ENCODE results near the gene ZSWIM5.

Gene ZSWIM5

GRCh38 chr1:45044916-45045315, 161.5 kb downstream of the ZSWIM5 start:
- TF ChIP-seq REST (IDR thresholded peaks at IDR 0.05; ENCODE audit: insufficient replicate concordance, low read depth) (no peak), POLR2AphosphoS5 (IDR thresholded peaks at IDR 0.05; ENCODE audit: low read depth) (no peak), CTCF (IDR thresholded peaks at IDR 0.05; ENCODE audit: insufficient read depth, low read length) (no peak), SPI1 (IDR thresholded peaks at IDR 0.05; ENCODE audit: borderline replicate concordance, low read depth) (no peak), GABPA (IDR thresholded peaks at IDR 0.05; ENCODE audit: low read depth) (no peak)
- no peak overlapping the region for H3K4me3 ChIP-seq (replicated peaks; ENCODE audit: insufficient read depth, low read length)
- no peak for DNase-seq (ENCODE audit: low read depth in 1 of 2, low spot score in 1 of 2)
- no peak overlapping the region for H3K27ac ChIP-seq (replicated peaks)
- no peaks in the 10 kb centered on the region for H3K27me3 ChIP-seq (ENCODE audit: insufficient read depth, poor library complexity, severe bottlenecking)

GRCh38 chr1:45043094-45043493, 163.3 kb downstream of the ZSWIM5 start:
- Histone ChIP-seq H3K4me3 (replicated peaks; ENCODE audit: insufficient read depth, low read length) (no peak overlapping the region), H3K27me3 (ENCODE audit: insufficient read depth, poor library complexity, severe bottlenecking) (no peaks in the 10 kb centered on the region), H3K27ac (replicated peaks) (no peak overlapping the region)
- DNase-seq (ENCODE audit: low read depth in 1 of 2, low spot score in 1 of 2): no peak
- no peak for TF ChIP-seq CTCF (IDR thresholded peaks at IDR 0.05; ENCODE audit: insufficient read depth, low read length)
- no peak for TF ChIP-seq GABPA (IDR thresholded peaks at IDR 0.05; ENCODE audit: low read depth)
- TF ChIP-seq SPI1 (IDR thresholded peaks at IDR 0.05; ENCODE audit: borderline replicate concordance, low read depth): no peak
- no peak for TF ChIP-seq REST (IDR thresholded peaks at IDR 0.05; ENCODE audit: insufficient replicate concordance, low read depth)
- TF ChIP-seq POLR2AphosphoS5 (IDR thresholded peaks at IDR 0.05; ENCODE audit: low read depth): no peak

- DNase-seq (ENCODE audit: low read depth in 1 of 2, low spot score in 1 of 2): no peak
- TF ChIP-seq SPI1 (IDR thresholded peaks at IDR 0.05; ENCODE audit: borderline replicate concordance, low read depth) (no peak), REST (IDR thresholded peaks at IDR 0.05; ENCODE audit: insufficient replicate concordance, low read depth) (no peak), GABPA (IDR thresholded peaks at IDR 0.05; ENCODE audit: low read depth) (no peak), POLR2AphosphoS5 (IDR thresholded peaks at IDR 0.05; ENCODE audit: low read depth) (no peak), CTCF (IDR thresholded peaks at IDR 0.05; ENCODE audit: insufficient read depth, low read length) (no peak)
- Histone ChIP-seq H3K27ac (replicated peaks) (no peak overlapping the region), H3K4me3 (replicated peaks; ENCODE audit: insufficient read depth, low read length) (no peak overlapping the region), H3K27me3 (ENCODE audit: insufficient read depth, poor library complexity, severe bottlenecking) (no peaks in the 10 kb centered on the region)
These were observed 166.1 kb downstream of the ZSWIM5 start for GRCh38 chr1:45040297-45040696.
